Parathyroid adenoma (tissue), 2 donors: Measurements from ENCODE around the gene KAZN.

Experiments
- H2AFZ ChIP-seq: fragments of 300-600 bp; sonication (generic); one replicate; pipeline ENCODE4 v1.7.0; 2017; ENCODE audit warnings: antibody characterized with exemption, mild to moderate bottlenecking
- H3K27ac ChIP-seq: fragments of 300-600 bp; sonication (generic); one replicate; pipeline ENCODE4 v1.7.0; 2017
- H3K27me3 ChIP-seq: fragments of 300-600 bp; sonication (generic); one replicate; pipeline ENCODE4 v1.7.0; 2017; ENCODE audit warnings: low read length; ENCODE audit not compliant: control insufficient read depth, insufficient read depth
- H3K36me3 ChIP-seq: fragments of 300-600 bp; sonication (generic); one replicate; pipeline ENCODE4 v1.7.0; 2017; ENCODE audit warnings: low read length; ENCODE audit not compliant: control insufficient read depth, insufficient read depth
- H3K4me1 ChIP-seq: fragments of 300-600 bp; sonication (generic); one replicate; pipeline ENCODE4 v1.7.0; 2017; ENCODE audit warnings: control low read depth
- H3K4me2 ChIP-seq: fragments of 300-600 bp; sonication (generic); one replicate; pipeline ENCODE4 v1.7.0; 2017; ENCODE audit warnings: low read length
- H3K4me3 ChIP-seq: fragments of 300-600 bp; sonication (generic); one replicate; pipeline ENCODE4 v1.7.0; 2017; ENCODE audit warnings: low read depth, low read length
- H3K79me2 ChIP-seq: fragments of 300-600 bp; sonication (generic); one replicate; pipeline ENCODE4 v1.7.0; 2017; ENCODE audit warnings: control low read depth
- H3K9ac ChIP-seq: fragments of 300-600 bp; sonication (generic); one replicate; pipeline ENCODE4 v1.7.0; 2017; ENCODE audit warnings: mild to moderate bottlenecking
- H3K9me3 ChIP-seq: fragments of 300-600 bp; sonication (generic); one replicate; pipeline ENCODE4 v1.7.0; 2017; ENCODE audit warnings: low read length; ENCODE audit not compliant: control insufficient read depth
- CTCF ChIP-seq: fragments of 300-600 bp; sonication (generic); IDR thresholded peaks from one replicate; pipeline ENCODE4 v1.7.0; 2017; ENCODE audit warnings: antibody characterized with exemption, mild to moderate bottlenecking
- donor health status: primary hyperparathyroidism.

Gene KAZN

GRCh38 chr1:14674030-14674429 lies 75.5 kb downstream of the KAZN start:
- no peak overlapping the region for H3K27ac ChIP-seq
- no peak overlapping the region for H3K4me2 ChIP-seq
- no peak overlapping the region for H3K9ac ChIP-seq
- H3K4me1 ChIP-seq: no peaks in the 10 kb centered on the region
- no peaks in the 10 kb centered on the region for H3K79me2 ChIP-seq
- H3K4me3 ChIP-seq: no peak overlapping the region
- H2AFZ ChIP-seq: no peak overlapping the region
- TF ChIP-seq CTCF: no peak
- H3K27me3 ChIP-seq: no peaks in the 10 kb centered on the region
- H3K36me3 ChIP-seq: no peaks in the 10 kb centered on the region
- no peaks in the 10 kb centered on the region for H3K9me3 ChIP-seq

- Histone ChIP-seq H3K4me2 (no peak overlapping the region), H3K9me3 (no peaks in the 10 kb centered on the region), H2AFZ (no peak overlapping the region), H3K36me3 (no peaks in the 10 kb centered on the region), H3K4me3 (no peak overlapping the region), H3K4me1 (no peaks in the 10 kb centered on the region), H3K27me3 (no peaks in the 10 kb centered on the region), H3K9ac (no peak overlapping the region), H3K79me2 (no peaks in the 10 kb centered on the region), H3K27ac (no peak overlapping the region)
- TF ChIP-seq CTCF: no peak
Observed at GRCh38 chr1:14676400-14676799, 77.9 kb downstream of the KAZN start.

- no peak for TF ChIP-seq CTCF
- Histone ChIP-seq H3K9me3 (no peaks in the 10 kb centered on the region), H3K4me1 (no peaks in the 10 kb centered on the region), H3K27ac (no peak overlapping the region), H2AFZ (no peak overlapping the region), H3K79me2 (no peaks in the 10 kb centered on the region), H3K4me2 (no peak overlapping the region), H3K4me3 (no peak overlapping the region), H3K9ac (no peak overlapping the region), H3K27me3 (no peaks in the 10 kb centered on the region), H3K36me3 (no peaks in the 10 kb centered on the region)
Observed at GRCh38 chr1:14677292-14677971, 78.9 kb downstream of the KAZN start.

- no peak overlapping the region for H3K9ac ChIP-seq
- H3K4me3 ChIP-seq: no peak overlapping the region
- no peak overlapping the region for H3K4me2 ChIP-seq
- no peaks in the 10 kb centered on the region for H3K4me1 ChIP-seq
- H3K36me3 ChIP-seq: no peaks in the 10 kb centered on the region
- H3K27ac ChIP-seq: no peak overlapping the region
- H3K27me3 ChIP-seq: no peaks in the 10 kb centered on the region
- no peaks in the 10 kb centered on the region for H3K9me3 ChIP-seq
- H3K79me2 ChIP-seq: no peaks in the 10 kb centered on the region
- no peak for TF ChIP-seq CTCF
- H2AFZ ChIP-seq: no peak overlapping the region
Observed at GRCh38 chr1:14678011-14678638, 79.6 kb downstream of the KAZN start.
